K562 (cell line): ENCODE data around the gene S100A9. TPM values are rescaled to one million over a fixed set of nuclear protein-coding genes. Genes with fewer than 3 reads are reported as not detected.

ENCODE experiments used
- ATAC-seq: fragments of 200-7000 bp; cut with Tn5 transposase; 3 replicates; pipeline ENCODE4 v1.9.1; 2020; ENCODE audit warnings: moderate library complexity
- BruUV-seq: library from RNA; stranded (reverse); fragments of 400-500 nt; replicated peaks from 2 replicates; lab custom pipeline; 2021; lab: Mats Ljungman, UMichigan
- CTCF ChIA-PET: fragments of 300-600 bp; formaldehyde crosslinking; extraction: SDS; loops from one replicate; lab custom pipeline; 2021; ENCODE audit warnings: low intra/inter-chr PET ratio; lab: Yijun Ruan, JAX
- POLR2A ChIA-PET: fragments of 300-600, 350-650 bp; sonication (Branson Sonifier 250); formaldehyde crosslinking; extraction: SDS; loops from one replicate; lab custom pipeline; 2021; ENCODE audit warnings: antibody characterized with exemption, inconsistent platforms; lab: Yijun Ruan, JAX
- DNase-seq, 4 experiments: peaks; one replicate each; pipeline versions ENCODE4 v3.0.0 to v3.0.0-alpha.2; 2011 to 2018; ENCODE audit warnings: low spot score in 3 of 4, mixed read lengths in 3 of 4; ENCODE audit errors: extremely low read depth in 1 of 4
- FAIRE-seq: peaks from 2 replicates; lab custom pipeline; 2011; peaks lifted over from hg19 to GRCh38; lab: Jason Lieb, UNC
- H2AFZ ChIP-seq: 2 replicates; pipeline ENCODE4 v1.6.0; 2011; ENCODE audit warnings: low read depth, low read length, control low read depth, inconsistent platforms
- H3K27ac ChIP-seq: fragments of 200-600 bp; 3 replicates; pipeline ENCODE4 v1.8.0; 2011; ENCODE audit warnings: low read depth, mild to moderate bottlenecking, control low read depth, inconsistent platforms, low read length, moderate library complexity, mixed read lengths; ENCODE audit errors: extremely low read depth
- H3K27me3 ChIP-seq, 2 experiments: fragments of 300-600 bp in 1 of 2; 2 replicates in 1 of 2; 3 replicates in 1 of 2; pipeline versions ENCODE4 v1.6.0 to v1.8.0; 2011; ENCODE audit warnings: inconsistent platforms in 2 of 2, low read length in 2 of 2, mild to moderate bottlenecking in 1 of 2, mixed read lengths in 1 of 2, moderate library complexity in 1 of 2; ENCODE audit not compliant: control insufficient read depth in 2 of 2, insufficient read depth in 2 of 2
- H3K36me3 ChIP-seq: fragments of 300-600 bp; 3 replicates; pipeline ENCODE4 v1.8.0; 2011; ENCODE audit warnings: mild to moderate bottlenecking, low read length, inconsistent platforms; ENCODE audit not compliant: control insufficient read depth, insufficient read depth
- H3K4me1 ChIP-seq, 2 experiments: fragments of 200-600 bp in 1 of 2; replicated peaks in 1 of 2; 2 replicates in 1 of 2; 3 replicates in 1 of 2; pipeline versions ENCODE4 v1.5.1 to v1.8.0; 2011; ENCODE audit warnings: inconsistent platforms in 2 of 2, low read length in 2 of 2, mild to moderate bottlenecking in 1 of 2, mixed read lengths in 1 of 2, moderate library complexity in 1 of 2; ENCODE audit not compliant: control insufficient read depth in 2 of 2, insufficient read depth in 2 of 2
- H3K4me2 ChIP-seq: 2 replicates; pipeline ENCODE4 v1.6.1; 2011; ENCODE audit warnings: low read length, control low read depth, inconsistent platforms, mixed read lengths; ENCODE audit not compliant: insufficient read depth
- H3K4me3 ChIP-seq: fragments of 200-600 bp; sonication (generic), shearing (Covaris generic); 2 replicates; pipeline ENCODE4 v1.5.1; 2016; ENCODE audit warnings: control low read depth, inconsistent platforms
- H3K79me2 ChIP-seq: fragments of 200-600 bp; 3 replicates; pipeline ENCODE4 v1.8.0; 2011; ENCODE audit warnings: low read length, inconsistent platforms; ENCODE audit not compliant: control insufficient read depth, insufficient read depth
- H3K9ac ChIP-seq, 2 experiments: 2 replicates each; pipeline versions ENCODE4 v1.6.0 to v1.6.1; 2011; ENCODE audit warnings: low read depth in 2 of 2, low read length in 2 of 2, control low read depth in 1 of 2, inconsistent platforms in 1 of 2, mild to moderate bottlenecking in 1 of 2, mixed read lengths in 1 of 2; ENCODE audit not compliant: insufficient read depth in 1 of 2
- H3K9me1 ChIP-seq: one replicate; pipeline ENCODE4 v1.6.0; 2011; ENCODE audit warnings: inconsistent platforms, mild to moderate bottlenecking, low read length, moderate library complexity; ENCODE audit not compliant: control insufficient read depth, insufficient read depth
- H3K9me3 ChIP-seq: replicated peaks from 2 replicates; pipeline ENCODE4 v1.5.1; 2011; ENCODE audit warnings: low read depth, low read length, inconsistent platforms; ENCODE audit not compliant: control insufficient read depth, insufficient read depth
- H4K20me1 ChIP-seq: replicated peaks from 2 replicates; pipeline ENCODE4 v1.6.1; 2011; ENCODE audit warnings: low read length, inconsistent platforms, mixed read lengths; ENCODE audit not compliant: control insufficient read depth, insufficient read depth
- DEAF1 ChIP-seq: fragments of 450-650 bp; formaldehyde crosslinking; IDR thresholded peaks from 2 replicates; pipeline ENCODE4 v1.4.0; 2020; ENCODE audit warnings: mild to moderate bottlenecking, moderate library complexity
- E2F4 ChIP-seq: sonication (generic); formaldehyde crosslinking; IDR thresholded peaks from 2 replicates; pipeline ENCODE4 v1.8.0; 2022; ENCODE audit warnings: mild to moderate bottlenecking, low read depth, missing genetic modification reagents
- ELK3 ChIP-seq: fragments of 450-650 bp; formaldehyde crosslinking; IDR thresholded peaks from 2 replicates; pipeline ENCODE4 v1.4.0; 2020; ENCODE audit warnings: mild to moderate bottlenecking
- HDAC2 ChIP-seq: fragments of 450-650 bp; IDR thresholded peaks from 2 replicates; pipeline ENCODE4 v1.6.1; 2016; ENCODE audit warnings: mild to moderate bottlenecking
- HNRNPUL1 ChIP-seq: fragments of 200-400 bp; formaldehyde crosslinking; IDR thresholded peaks from 2 replicates; pipeline ENCODE4 v1.6.1; 2017; ENCODE audit warnings: low read length
- KDM4B ChIP-seq, 2 experiments: fragments of 450-650 bp in 1 of 2; sonication (generic) in 1 of 2; IDR thresholded peaks; 2 replicates each; pipeline ENCODE4 v1.6.1; 2016 to 2017; ENCODE audit warnings: borderline replicate concordance in 2 of 2, antibody characterized with exemption in 1 of 2, low read depth in 1 of 2, mild to moderate bottlenecking in 1 of 2
- MAZ ChIP-seq, 2 experiments: fragments of 450-650 bp in 1 of 2; sonication (generic) in 1 of 2; formaldehyde crosslinking; IDR thresholded peaks in 1 of 2; conservative IDR thresholded peaks in 1 of 2; 2 replicates each; pipeline versions ENCODE4 v1.4.0 to v1.5.0; 2020; ENCODE audit warnings: mild to moderate bottlenecking in 1 of 2, missing genetic modification reagents in 1 of 2
- MCM3 ChIP-seq: fragments of 450-650 bp; IDR thresholded peaks from 2 replicates; pipeline ENCODE4 v1.6.1; 2016
- MIER1 ChIP-seq: fragments of 450-650 bp; IDR thresholded peaks from 2 replicates; pipeline ENCODE4 v1.6.1; 2016; ENCODE audit warnings: antibody characterized with exemption, mild to moderate bottlenecking, low read depth
- NFIX ChIP-seq: fragments of 250-450 bp; sonication (Bioruptor Pico); IDR thresholded peaks from 2 replicates; pipeline ENCODE4 v1.4.0; 2020; ENCODE audit warnings: low read depth, mild to moderate bottlenecking, moderate library complexity
- PRMT5 ChIP-seq: sonication (generic); formaldehyde crosslinking; IDR thresholded peaks from 2 replicates; pipeline ENCODE4 v1.5.0; 2020; ENCODE audit warnings: missing genetic modification reagents
- PURB ChIP-seq: sonication (generic); formaldehyde crosslinking; IDR thresholded peaks from 2 replicates; pipeline ENCODE4 v1.9.0; 2021; ENCODE audit warnings: low read depth, mild to moderate bottlenecking, missing genetic modification reagents
- RB1 ChIP-seq: fragments of 450-650 bp; IDR thresholded peaks from 2 replicates; pipeline ENCODE4 v1.6.1; 2017; ENCODE audit warnings: low read depth, mild to moderate bottlenecking
- RFX7 ChIP-seq: fragments of 250-450 bp; sonication (Bioruptor Pico); IDR thresholded peaks from 2 replicates; pipeline ENCODE4 v1.5.1; 2021; ENCODE audit warnings: mild to moderate bottlenecking
- SETDB1 ChIP-seq: IDR thresholded peaks from one replicate; pipeline ENCODE4 v1.6.1; 2012; ENCODE audit warnings: low read length, control low read depth, inconsistent platforms
- SMARCA4 ChIP-seq: fragments of 450-650 bp; IDR thresholded peaks from 2 replicates; pipeline ENCODE4 v1.6.1; 2016
- SP1 ChIP-seq: sonication (generic); formaldehyde crosslinking; IDR thresholded peaks from 2 replicates; pipeline ENCODE4 v1.8.1; 2022; ENCODE audit warnings: mild to moderate bottlenecking, missing genetic modification reagents
- TRIM25 ChIP-seq: fragments of 450-650 bp; IDR thresholded peaks from 2 replicates; pipeline ENCODE4 v1.7.0; 2016; ENCODE audit warnings: borderline replicate concordance
- ZEB2 ChIP-seq: fragments of 450-650 bp; IDR thresholded peaks from 2 replicates; pipeline ENCODE4 v1.6.1; 2016
- ZNF445 ChIP-seq: fragments of 250-450 bp; sonication (Bioruptor Pico); IDR thresholded peaks from 2 replicates; pipeline ENCODE4 v1.4.0; 2020; ENCODE audit warnings: low read depth, mild to moderate bottlenecking, moderate library complexity
- WGBS: fragments of 100-300 bp; shearing (Covaris generic); methylation state at CpG from one replicate; pipeline ENCODE4 v1.1.6; 2016; ENCODE audit warnings: low coverage, mixed read lengths; ENCODE audit not compliant: insufficient coverage; ENCODE audit errors: missing lambda C conversion rate; 5-methylcytosine and 5-hydroxymethylcytosine counted together
- in situ Hi-C: fragments of 300-500 bp; cut with MboI; formaldehyde crosslinking; loops from 4 replicates; pipeline ENCODE4 v1.15.0; 2018; ENCODE audit warnings: inconsistent platforms, mixed read lengths
- intact Hi-C: fragments of 100-400 bp; cut with micrococcal nuclease; formaldehyde crosslinking; loops from 2 replicates; pipeline ENCODE4 v1.14.2; 2022
- polyA plus RNA-seq, 8 experiments: library from polyadenylated mRNA; depleted of rRNA in 4 of 8; stranded (reverse) in 5 of 8; unstranded in 3 of 8; fragments of >200 nt; fragmentation: Nextera tagmentation in 2 of 8; fragmentation: Illumina TruSeq in 1 of 8; extraction: Ambion mirVana in 2 of 8; extraction: Trizol in 1 of 8; gene quantifications; 2 replicates each; pipeline versions ENCODE4 v1.2.1 to v1.2.3, GENCODE V29; 2011 to 2014; ENCODE audit warnings: inconsistent platforms in 1 of 8, missing spikeins in 1 of 8
- total RNA-seq, 7 experiments: library from RNA; depleted of rRNA in 6 of 7; stranded (reverse); fragments of >200 nt in 6 of 7; fragmentation: Illumina TruSeq in 2 of 7; extraction: Trizol in 2 of 7; gene quantifications; 2 replicates each; pipeline versions ENCODE4 v1.2.1 to v1.2.3, GENCODE V29; 2011 to 2021; ENCODE audit warnings: low replicate concordance in 1 of 7

The S100A9 gene
- total and polyA plus RNA-seq, 9 of the 15 experiments (the other 6 are each of a cell fraction or from before 2014, with no cell fraction given), result 0.80 TPM; not detected in 8

- H4K20me1 ChIP-seq, result peaks cover 4% of the 10 kb centered on the region; the same call in 1 of the 2 replicates
- no peaks in the 10 kb centered on the region for H3K79me2 ChIP-seq
- in situ Hi-C loops (no loop called here), intact Hi-C loops (loop anchor here (1.0 to 2.0 kb wide), 2 partner anchors 45 to 95 kb away; no protein-coding TSS in a partner anchor)
- ATAC-seq, result peak; percentile 90
- H3K27me3 ChIP-seq, result peaks cover 31 to 64% of the 10 kb centered on the region in 2 experiments; a peak in 4 of 5 replicates
- DNase-seq, result peak in 3 of 4 experiments; percentile 30 to 44 (median 37)
- POLR2A ChIA-PET, result interaction anchor here (0.6 to 1.0 kb wide), 2 partner anchors 37 to 109 kb away, joined by 3 to 4 read pairs; no protein-coding TSS in a partner anchor
- no peak overlapping the region for H3K27ac ChIP-seq
- CTCF ChIA-PET, result interaction anchor here (1.1 to 3.3 kb wide), 3 partner anchors 45 to 872 kb away, joined by 3 to 28 read pairs (median 3); partner anchors contain the start of gene HAX1
- 2% methylated on average over 5 of the region's 5 CpGs for WGBS
- no peak overlapping the region for H3K4me3 ChIP-seq
- H3K9ac ChIP-seq, result no peak overlapping the region
- H2AFZ ChIP-seq, result no peak overlapping the region
- BruUV-seq, result no TSS peak
- H3K36me3 ChIP-seq, result no peaks in the 10 kb centered on the region
- H3K4me2 ChIP-seq, result no peak overlapping the region
- H3K4me1 ChIP-seq, result no peaks in the 10 kb centered on the region
- peak; percentile 6 for FAIRE-seq
- H3K9me1 ChIP-seq, result no peaks in the 10 kb centered on the region
- H3K9me3 ChIP-seq, result no peaks in the 10 kb centered on the region
- TF ChIP-seq RFX7 (CRISPR knock-in tag), result no peak
- TF ChIP-seq HNRNPUL1, result no peak
- TF ChIP-seq MAZ (CRISPR knock-in tag; conservative IDR thresholded peaks at IDR 0.05 in 1 of 2, IDR thresholded peaks at IDR 0.05 in 1 of 2), result no peak
- no peak for TF ChIP-seq SP1 (CRISPR knock-in tag)
- no peak for TF ChIP-seq ZNF445 (CRISPR knock-in tag)
- TF ChIP-seq RB1, result no peak
- TF ChIP-seq SETDB1, result no peak
- TF ChIP-seq ELK3 (CRISPR knock-in tag), result no peak
- no peak for TF ChIP-seq ZEB2
- no peak for TF ChIP-seq E2F4 (CRISPR knock-in tag)
- no peak for TF ChIP-seq NFIX
- peak; percentile 72 for TF ChIP-seq SMARCA4
- no peak for TF ChIP-seq MIER1
- no peak for TF ChIP-seq TRIM25
- no peak for TF ChIP-seq PURB (CRISPR knock-in tag)
- TF ChIP-seq DEAF1 (CRISPR knock-in tag), result peak; percentile 40; the same call in 1 of the 2 replicates
- no peak for TF ChIP-seq HDAC2
- TF ChIP-seq KDM4B (IDR thresholded peaks at IDR 0.05; ENCODE audit: borderline replicate concordance in 2 of 2, low read depth in 1 of 2), result no peak
- TF ChIP-seq PRMT5, result no peak
- TF ChIP-seq MCM3, result no peak
Observed at GRCh38 chr1:153400244-153400643, 42.6 kb downstream of the S100A9 start.
